Stimulated activated CD4-positive, alpha-beta T cell treated with anti-CD3 and anti-CD28 coated beads, Interleukin-1b, Interleukin-23, amount 100 ng/mL, for 4 hours (primary cell): ENCODE results near the gene VRK3.
A peak's percentile ranks its signal among the peaks of the same experiment; 100 is the strongest.
"Not testable (repeated sequence)": the region's sequence is repeated elsewhere in the genome, so short reads cannot be mapped to it uniquely, and the experiment has no call there.

ENCODE experiments used
- DNase-seq, 2 donors: peaks; one replicate each; pipeline ENCODE4 v3.0.0-alpha.2; 2020; ENCODE audit warnings: low read depth in 2 of 2

The VRK3 gene

DNA sequence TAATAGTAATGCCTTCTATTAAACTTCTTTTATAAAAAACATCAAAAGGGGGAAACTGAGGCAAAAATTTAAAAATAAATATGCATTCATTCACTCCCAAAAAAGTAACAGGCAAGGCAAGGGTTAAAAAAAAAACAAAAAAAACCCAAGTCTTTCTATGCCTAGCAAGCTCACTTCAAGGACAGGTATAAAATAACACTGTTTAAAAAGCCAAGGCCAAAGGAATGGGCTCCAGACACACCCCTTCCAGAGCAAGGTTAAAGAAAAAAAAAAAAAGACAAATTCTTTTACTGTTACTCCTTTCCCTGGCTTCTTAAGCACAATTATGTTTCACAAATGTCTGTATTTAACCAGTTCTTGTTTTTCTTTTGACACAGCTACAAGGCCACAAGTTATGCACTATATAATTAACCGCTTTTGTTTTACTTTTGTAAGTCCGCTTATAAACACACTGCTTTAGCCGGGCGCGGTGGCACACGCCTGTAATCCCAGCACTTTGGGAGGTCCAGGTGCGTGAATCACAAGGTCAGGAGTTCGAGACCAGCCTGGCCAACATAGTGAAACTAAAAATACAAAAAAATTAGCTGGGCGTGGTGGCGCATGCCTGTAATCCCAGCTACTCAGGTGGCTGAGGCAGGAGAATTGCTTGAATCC is 67.8 kb downstream of the VRK3 start:
- DNase-seq = no peak

DNA sequence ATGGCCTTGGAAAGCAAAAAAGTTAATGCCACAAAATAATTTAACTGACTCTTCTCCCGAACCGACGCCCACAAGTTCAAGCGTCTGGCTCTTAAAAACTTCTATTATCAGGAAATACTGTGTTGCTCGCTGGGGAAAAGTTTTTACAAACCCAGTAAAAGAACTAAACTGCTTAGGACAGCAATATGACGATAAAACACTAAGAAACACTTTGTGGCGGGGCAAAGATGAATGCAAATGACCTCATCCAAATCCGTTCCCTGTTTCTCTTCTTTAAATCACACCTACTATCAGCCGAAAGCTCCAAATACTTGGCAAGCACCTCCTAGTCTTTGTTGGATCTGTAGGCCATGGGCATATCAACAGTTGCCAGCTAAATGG is 69.1 kb downstream of the VRK3 start:
- no peak for DNase-seq

DNA sequence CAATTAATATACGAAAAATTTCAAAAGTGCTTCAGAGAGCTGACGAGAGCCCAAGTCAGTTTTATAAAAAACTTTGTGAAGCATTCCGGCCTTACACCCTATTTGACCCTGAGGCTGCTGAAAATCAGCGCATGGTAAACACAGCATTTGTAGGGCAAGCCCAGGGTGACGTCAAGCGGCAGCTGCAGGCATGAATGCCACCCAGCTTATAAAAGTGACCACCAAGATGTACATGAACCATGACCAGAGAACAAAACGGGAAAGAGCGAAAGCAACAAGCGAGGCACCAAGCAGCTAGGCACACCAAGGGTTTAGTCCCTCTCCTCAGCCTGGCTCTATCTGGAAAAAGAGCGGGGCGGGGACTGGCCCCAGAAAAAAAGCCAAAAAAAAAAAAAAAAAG is 70.2 kb downstream of the VRK3 start:
- no peak for DNase-seq

DNA sequence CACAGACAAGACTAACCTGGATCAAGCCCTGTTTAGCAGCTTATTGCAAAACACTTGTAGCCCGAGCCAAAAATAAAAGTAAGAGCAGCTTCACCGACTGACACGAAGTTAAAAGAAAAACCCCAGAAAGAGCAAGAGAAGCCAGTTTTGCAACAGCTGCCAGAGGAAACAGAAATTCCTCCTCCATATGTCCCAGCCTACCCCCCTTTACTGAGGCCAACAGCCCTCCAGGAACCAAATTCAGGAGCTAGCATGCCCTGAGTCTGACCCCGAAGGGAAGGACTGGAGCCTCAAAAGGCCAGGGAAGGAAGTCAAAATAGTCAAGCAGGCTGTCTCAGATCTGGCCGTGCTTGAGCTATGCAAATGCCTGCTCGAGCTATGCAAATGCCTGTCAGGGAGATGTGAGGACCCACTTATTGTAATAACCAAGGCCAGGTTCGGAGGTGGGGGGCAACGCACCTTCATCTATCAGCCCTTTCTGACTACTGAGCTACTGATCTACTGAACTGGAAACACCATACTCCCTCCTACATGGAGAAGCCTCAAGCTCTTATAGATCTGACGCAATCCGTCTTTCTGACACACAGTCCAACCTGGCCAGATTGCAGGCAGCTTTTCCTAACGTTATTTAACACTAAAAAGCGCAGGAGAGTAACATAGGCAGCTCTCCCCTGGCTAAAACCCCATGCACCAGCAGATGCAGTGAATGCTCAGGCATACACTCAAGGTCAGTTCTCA is 70.9 kb downstream of the VRK3 start:
- DNase-seq = no peak

DNA sequence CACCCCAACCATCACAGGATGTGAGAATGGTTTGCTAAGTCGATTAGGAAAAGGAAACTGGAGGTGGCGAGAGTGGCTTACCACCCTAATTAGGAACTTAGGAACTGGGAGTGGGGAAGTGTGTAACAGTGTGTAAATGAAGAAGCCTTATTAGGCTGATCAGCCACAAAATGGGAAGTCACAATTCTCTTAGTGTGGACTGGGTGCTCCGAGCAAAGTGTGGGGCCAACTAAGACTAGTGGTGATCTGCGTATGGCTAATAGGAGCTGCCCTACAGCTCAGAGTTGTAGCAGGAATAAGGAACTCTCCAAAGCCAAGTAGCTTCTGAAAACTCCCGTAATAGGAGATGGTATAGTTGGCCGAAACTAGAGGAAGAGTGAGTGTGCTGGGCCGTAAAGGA is 71.8 kb downstream of the VRK3 start:
- no peak for DNase-seq

DNA sequence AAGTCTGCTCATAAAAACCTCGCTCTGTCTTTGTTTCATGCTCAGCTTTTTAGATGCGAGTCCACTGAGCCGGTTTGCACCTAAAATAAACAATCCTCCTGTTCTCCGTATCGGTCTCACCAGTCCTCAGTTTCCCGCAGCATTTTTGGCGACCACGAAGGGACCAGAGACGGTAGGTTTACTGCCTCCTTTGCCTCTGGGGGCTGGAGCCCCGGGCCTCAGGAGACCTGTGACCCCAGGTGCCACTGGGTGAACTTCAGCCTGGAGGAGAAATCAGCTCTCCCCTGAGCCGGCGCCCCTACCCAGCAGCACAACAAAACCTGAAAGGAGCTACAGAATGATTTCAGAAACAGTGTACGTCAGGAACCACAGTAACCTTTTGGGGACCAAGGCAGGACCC is 72.3 kb downstream of the VRK3 start:
- no peak for DNase-seq

DNA sequence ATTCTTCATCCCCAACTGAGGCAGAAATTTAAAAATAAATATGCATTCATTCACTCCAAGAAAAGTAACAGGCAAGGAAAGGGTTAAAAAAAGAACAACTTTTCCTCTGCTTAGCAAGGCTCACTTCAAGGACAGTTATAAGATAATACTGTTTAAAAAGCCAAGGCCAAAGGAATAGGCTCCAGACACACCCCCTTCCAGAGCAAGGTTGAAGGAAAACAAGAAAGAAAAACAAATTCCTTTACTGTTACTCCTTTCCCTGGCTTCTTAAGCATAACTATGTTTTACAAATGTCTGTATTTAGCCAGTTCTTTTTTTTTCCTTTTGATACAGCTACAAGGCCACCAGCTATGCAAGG is 72.7 kb downstream of the VRK3 start:
- DNase-seq = no peak

DNA sequence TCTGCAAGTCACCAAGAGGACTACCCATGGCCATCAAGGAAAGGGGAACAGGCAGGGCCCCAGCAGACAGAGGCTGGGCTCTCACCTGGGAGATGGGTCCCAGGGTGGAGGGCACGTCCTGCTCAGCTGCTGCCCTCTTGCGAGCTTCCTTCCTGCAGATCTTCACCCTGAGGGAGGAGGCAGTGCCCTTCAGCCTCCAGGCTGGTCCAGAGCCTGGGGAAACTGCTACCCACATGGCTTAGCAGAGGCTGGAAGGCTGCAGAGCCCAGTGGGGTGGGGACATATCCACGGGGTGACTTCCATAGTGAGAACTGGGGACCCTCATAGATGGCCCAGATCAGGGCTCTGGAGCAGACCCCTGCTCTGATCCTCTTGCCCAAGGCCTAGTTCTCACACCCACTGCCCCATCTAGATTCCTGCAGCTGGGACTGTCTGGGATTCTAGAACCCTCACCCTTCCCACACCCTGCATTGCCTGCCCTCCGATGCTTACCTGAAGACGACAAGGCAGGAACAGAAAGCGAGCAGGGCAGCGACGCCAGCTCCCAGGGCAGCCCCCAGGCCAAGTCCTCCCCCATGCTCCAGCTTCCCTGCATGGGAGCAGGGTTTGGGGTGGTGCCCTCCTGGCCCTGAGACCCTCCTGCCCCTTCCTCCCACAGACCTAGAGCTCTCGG is 73.2 kb downstream of the VRK3 start:
- no peak for DNase-seq

DNA sequence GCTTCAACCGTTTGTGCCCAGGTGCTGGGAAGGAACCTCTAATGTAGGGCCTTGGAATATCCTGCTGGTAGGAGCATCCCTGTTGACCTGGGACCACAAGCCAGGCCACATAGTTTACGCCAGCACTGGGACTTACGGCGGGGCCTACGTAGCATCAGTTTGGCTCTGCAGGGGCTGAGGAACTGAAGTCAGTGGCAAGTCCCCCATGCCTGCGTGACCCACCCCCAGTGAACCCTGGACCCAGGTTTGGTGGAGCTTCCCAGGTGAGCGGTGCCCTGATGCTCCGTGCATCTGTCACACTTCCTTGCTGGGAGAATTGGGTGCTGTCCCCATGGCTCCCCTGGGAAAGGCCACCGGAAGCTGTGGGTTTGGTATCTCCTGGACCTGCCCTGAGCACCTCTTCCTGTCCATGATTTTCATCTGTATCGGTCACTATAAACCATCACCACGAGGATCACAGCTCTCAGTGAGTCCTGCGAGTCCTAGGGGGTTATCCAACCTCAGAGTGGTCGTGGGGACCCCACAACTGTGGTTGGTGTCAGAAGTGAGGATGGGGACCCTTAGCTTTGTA is 74.1 kb downstream of the VRK3 start:
- DNase-seq = no peak

DNA sequence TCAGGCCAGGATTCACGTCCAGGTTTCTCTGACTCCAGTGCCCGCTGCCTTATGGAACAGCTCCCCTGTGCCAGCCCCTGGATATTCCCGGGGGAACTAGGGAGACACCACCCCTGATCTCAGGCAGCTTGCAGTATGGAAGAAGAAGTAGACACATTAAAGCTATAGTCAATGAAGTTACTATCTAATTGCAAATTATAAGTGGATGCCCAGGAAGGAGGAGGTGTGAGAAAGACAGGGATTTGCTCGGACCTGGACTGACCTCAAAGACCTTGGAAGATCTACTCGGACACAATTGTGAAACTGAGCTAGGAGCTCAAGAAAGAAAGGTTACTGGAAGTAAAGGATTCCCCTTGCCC is 74.6 kb downstream of the VRK3 start:
- no peak for DNase-seq

DNA sequence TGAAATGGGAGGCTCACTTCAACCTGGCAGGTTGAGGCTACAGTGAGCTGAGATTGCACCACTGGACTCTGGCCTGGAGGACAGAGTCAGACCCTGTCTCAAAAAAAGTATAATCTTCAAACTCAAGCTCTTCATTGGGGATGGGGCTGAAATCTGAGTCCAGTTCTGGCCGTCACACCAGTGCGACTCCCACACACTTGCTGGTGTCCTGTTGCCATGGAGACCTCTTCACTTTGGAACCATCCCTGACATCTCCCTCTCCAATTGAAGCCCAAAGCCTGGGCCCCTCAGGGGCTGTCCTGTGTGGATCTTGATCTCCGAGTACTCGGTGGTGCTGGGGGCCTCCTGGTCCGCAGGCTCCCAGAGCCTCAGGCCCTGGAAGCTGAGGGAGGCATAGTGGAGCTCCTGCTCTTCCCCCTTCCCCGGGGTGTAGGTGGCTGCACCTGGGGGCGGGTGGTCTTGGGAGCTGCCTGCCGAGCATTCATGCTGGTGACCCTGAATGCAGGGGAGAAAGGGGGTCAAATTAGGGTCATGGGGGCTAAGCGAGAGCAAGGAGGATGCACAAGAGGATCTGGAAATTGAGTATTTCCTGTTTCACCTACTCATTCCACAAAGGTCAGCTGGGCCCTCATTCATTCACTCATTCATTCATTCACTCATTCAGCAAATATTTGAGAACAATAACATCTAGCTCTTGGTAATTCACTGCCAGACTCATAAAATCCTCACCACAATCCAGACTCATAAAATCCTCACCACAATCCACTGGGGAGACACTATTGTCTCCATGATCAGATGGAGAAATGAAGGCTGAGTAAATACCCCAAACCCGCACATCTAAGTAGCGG is 75.2 kb downstream of the VRK3 start:
- DNase-seq = no peak

DNA sequence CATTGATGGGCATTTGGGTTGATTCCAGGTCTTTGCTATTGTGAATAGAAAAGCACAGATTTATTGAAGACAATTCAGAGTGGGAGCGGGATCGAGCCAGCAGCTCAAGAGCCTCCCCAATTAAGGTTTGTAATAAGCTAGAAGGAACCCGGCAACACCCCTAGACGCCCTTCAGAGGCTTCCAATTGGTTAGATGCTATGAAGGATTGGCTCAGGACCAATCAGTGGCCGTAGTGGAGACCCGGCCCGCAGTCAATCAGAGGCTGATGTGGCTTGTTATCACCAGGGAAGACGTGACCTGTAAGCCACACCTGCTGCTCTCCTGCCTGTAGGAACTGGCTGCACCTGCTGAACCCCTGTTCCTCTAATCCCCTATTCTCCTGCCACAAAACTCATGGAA is 78.8 kb downstream of the VRK3 start:
- no peak for DNase-seq

DNA sequence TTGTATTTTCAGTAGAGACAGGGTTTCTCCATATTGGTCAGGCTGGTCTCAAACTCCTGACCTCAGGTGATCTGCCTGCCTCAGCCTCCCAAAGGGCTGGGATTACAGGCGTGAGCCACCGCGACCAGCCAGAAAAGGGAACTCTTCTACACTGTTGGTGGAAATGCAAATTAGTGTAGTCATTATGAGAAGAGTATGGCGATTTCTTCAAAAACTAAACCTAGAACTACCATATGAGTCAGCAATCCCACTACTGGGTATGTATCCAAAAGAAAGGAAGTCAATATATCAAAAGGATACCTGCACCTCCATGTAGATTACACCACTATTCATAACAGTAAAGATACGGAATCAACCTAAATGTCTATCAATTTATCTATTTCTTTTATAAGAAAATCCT is 80.6 kb downstream of the VRK3 start:
- DNase-seq = not testable (repeated sequence)

DNA sequence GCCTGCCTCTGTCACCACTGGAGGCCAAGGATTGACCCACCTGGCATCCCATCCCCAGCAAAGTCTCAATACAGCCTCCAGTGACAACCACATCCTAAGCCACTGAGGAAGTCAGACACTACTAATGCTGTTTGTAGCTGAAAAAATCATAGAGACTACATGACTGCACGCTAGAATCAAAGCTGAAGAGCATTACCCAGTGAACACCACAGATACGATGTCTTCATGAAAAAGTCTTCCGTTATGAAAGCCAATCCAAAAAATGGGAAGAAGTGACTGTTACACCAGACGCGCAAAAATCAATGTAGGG is 84.7 kb downstream of the VRK3 start:
- DNase-seq = no peak

DNA sequence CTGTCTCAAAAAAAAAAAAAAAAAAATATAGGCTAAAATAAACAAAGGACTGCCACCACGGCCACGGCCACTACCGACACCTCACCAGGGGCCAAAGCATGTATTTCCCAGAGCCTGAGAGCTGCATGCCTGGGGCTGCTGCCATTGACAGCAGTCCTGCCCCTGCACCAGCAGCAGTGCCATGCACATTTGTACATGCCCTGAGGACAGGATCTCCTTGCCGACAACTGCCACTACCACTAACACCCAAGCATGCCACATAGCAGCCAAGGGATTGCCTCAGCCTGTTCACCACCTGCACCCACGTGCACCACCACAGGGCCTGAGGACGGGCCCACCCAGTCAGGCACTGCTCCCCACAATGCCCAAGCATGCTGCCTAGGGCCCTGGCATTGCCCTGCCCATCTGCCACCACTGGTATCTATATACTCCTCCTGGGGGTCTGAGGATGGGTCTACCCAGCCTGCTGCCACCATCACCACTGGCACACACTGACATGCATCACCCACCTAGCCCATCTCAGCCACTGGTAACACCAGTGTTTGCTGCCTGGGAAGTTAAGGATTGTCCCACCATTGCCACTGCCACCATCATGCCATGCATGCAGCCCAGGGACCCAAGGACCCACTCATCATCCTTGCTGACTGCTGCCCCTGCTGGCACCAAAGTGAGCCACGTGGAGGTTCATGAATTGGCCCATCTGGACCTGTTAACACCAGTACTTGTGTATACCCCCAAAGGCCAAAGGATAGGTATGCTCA is 85.3 kb downstream of the VRK3 start:
- no peak for DNase-seq

DNA sequence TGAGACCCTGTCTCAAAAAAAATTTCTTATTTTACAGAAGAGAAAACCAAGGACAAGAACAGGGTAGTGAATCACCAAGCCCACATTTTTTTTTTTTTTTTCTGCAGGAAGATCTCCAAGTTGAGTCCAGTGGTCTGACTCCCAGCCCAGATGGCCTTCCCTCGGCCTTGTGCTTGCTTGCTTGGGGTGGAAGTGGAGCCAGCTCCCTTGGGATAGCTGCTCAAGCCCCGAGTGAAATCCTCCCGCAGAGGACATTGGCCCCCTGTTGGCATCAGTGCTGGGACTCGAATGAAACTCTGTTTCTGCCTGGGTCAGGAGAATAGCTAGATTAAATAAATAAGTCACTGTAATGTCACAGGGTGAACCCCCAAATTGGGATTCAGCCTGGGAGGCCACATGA is 86.5 kb downstream of the VRK3 start:
- DNase-seq = no peak

DNA sequence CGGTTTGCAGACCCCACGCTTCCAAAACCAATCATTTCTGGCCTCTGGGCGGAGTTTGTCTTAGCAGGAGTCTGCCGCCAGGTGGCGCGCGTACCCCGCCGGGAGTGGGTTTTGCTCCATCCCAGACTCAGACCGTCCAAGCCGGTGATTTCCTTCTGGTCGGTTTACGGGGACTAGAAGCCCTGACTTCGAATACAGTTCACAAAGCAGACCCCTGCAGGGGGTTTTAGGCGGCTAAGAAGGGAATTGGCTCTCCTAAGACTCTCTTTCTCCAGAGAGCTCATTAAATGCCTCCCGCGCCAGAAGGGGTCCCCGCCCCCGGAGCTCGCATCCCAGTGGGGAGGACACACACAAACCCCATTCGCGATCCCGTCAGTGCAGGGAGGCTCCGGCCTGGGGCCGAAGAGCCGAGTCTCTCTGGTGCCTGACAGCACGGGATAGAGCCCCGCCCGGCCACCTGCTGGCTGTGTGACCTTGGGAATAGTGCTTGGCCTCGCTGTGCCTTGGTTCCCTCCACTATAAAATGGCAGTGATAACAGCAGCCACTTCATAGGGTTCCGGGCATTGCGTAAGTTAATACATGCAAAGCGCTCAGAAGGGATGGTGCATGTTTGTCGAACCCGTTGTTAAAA is 87.3 kb downstream of the VRK3 start:
- DNase-seq = peak; percentile 74 to 78

DNA sequence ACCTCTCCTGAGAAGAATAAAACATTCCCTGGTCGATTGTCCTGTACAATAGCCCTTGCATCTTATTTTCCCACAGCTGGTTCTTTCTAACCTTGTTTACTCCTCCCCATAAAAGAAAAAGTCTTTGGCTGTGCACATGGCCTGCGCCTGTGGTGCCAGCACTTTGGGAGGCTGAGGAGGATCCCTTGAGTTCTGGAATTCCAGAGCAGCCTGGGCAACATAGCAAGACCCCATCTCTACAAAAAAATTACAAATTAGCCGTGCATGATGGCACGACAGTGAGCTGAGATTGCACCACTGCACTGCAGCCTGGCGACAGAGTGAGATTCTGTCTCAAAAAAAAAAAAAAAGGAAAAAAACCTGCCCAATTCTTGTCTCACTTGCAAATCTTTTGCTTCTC is 88.6 kb downstream of the VRK3 start:
- DNase-seq = no peak

DNA sequence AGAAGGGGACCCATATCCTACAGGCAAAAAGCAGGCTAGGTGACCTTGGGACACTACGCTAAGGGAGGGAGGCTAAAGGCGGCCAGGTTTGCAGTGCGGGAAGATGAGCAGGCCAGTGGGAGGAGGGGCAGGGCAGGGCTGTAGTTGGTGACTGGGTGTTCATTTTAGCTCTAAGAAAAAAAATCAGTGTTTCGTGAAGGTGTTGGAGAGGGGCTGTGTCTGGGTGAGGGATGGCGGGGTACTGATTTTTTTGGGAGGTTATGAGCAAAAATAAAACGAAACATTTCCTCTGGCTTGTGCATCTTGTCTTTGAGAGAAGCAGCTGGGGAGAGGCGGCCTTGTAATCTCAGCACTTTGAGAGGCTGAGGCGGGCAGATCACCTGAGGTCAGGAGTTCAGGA is 91.5 kb downstream of the VRK3 start:
- DNase-seq = no peak

DNA sequence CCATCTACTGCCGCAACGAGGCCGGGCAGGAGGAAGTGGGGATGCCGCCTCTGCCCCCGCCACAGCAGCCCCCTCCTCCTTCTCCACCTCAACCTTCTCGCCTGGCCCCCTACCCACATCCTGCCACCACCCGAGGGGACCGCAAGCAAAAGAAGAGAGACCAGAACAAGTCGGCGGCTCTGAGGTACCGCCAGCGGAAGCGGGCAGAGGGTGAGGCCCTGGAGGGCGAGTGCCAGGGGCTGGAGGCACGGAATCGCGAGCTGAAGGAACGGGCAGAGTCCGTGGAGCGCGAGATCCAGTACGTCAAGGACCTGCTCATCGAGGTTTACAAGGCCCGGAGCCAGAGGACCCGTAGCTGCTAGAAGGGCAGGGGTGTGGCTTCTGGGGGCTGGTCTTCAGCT is 92.4 kb downstream of the VRK3 start:
- no peak for DNase-seq

DNA sequence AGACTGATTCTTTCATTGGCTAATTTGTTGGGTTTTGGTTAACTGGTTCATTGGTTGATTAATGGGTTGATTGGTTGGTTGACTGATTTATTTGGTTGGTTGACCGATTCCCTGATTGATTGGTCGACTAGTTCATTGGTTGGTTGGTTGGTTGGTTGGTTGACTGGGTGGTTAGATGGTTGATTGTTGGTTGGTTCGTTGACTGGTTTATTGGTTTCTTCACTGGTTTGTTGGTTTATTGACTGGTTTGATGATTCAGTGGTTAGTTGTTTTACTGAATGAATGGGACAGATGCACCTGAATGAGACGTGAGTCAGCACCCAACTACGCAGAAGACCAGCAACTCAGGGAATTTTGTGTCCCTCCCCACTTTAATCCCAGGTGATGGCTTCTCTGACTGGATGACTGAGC is 93.1 kb downstream of the VRK3 start:
- DNase-seq = no peak
